IPS-NIHi11 (cell line): ENCODE data around the gene CFAP92.
A peak's percentile ranks its signal among the peaks of the same experiment; 100 is the strongest.

Source experiments
- DNase-seq: peaks from one replicate; pipeline ENCODE4 v3.0.0; 2012; ENCODE audit warnings: mixed read lengths, low spot score

The CFAP92 gene

GRCh38 chr3:128984596-128984995 lies 9.3 kb downstream of the CFAP92 start:
- no peak for DNase-seq

GRCh38 chr3:128983293-128984069 lies 10.4 kb downstream of the CFAP92 start:
- DNase-seq = no peak

GRCh38 chr3:128975276-128975675 lies 18.6 kb downstream of the CFAP92 start:
- DNase-seq = no peak

GRCh38 chr3:128973988-128974564 lies 19.8 kb downstream of the CFAP92 start:
- no peak for DNase-seq

- DNase-seq = no peak
Observed at GRCh38 chr3:128971421-128972100, 22.3 kb downstream of the CFAP92 start.

GRCh38 chr3:128970740-128971047 lies 23.2 kb downstream of the CFAP92 start:
- no peak for DNase-seq

- peak; percentile 68 for DNase-seq
Observed at GRCh38 chr3:128969993-128970739, 23.7 kb downstream of the CFAP92 start.

- no peak for DNase-seq
Observed at GRCh38 chr3:128967748-128968355, 26.0 kb downstream of the CFAP92 start.

GRCh38 chr3:128965818-128966217 lies 28.1 kb downstream of the CFAP92 start:
- DNase-seq = no peak

GRCh38 chr3:128965280-128965679 lies 28.6 kb downstream of the CFAP92 start:
- DNase-seq = no peak

GRCh38 chr3:128956440-128956839 lies 37.4 kb downstream of the CFAP92 start:
- DNase-seq = no peak

- peak; percentile 32 for DNase-seq
Observed at GRCh38 chr3:128950223-128950938, 43.5 kb downstream of the CFAP92 start.

- DNase-seq = no peak
Observed at GRCh38 chr3:128949158-128949557, 44.7 kb downstream of the CFAP92 start.

- DNase-seq = no peak
Observed at GRCh38 chr3:128946411-128946810, 47.5 kb downstream of the CFAP92 start.

GRCh38 chr3:128945878-128946175 lies 48.0 kb downstream of the CFAP92 start:
- DNase-seq = no peak

GRCh38 chr3:128945041-128945877 lies 48.6 kb downstream of the CFAP92 start:
- DNase-seq = no peak

- DNase-seq = peak; percentile 42
Observed at GRCh38 chr3:128942161-128942952, 51.5 kb downstream of the CFAP92 start.

- no peak for DNase-seq
Observed at GRCh38 chr3:128940252-128940651, 53.6 kb downstream of the CFAP92 start.

- DNase-seq = no peak
Observed at GRCh38 chr3:128936341-128936740, 57.5 kb downstream of the CFAP92 start.

GRCh38 chr3:128935922-128936321 lies 58.0 kb downstream of the CFAP92 start:
- no peak for DNase-seq
